ENCODE results near the gene DLX2.

DNA sequence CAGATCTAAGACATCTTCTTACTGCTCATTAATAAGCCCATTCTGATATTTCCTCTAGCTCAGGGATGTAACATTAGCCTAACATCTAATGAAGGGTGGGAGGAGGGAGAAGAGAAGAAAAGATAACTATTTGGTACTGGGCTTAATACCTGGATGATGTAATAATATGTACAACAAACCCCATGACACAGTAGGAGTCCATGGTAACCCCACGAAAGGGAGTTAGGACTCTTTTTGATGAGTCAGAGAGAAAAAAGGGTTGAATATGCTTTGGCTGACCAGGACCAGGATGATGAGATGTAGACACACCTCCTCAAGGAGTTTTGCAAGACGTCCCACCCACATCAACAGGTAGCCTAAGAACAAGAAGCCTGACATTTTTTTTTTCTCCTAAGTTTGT is 34.4 kb upstream of the DLX2 start:
- TF ChIP-seq, protein P1, sequence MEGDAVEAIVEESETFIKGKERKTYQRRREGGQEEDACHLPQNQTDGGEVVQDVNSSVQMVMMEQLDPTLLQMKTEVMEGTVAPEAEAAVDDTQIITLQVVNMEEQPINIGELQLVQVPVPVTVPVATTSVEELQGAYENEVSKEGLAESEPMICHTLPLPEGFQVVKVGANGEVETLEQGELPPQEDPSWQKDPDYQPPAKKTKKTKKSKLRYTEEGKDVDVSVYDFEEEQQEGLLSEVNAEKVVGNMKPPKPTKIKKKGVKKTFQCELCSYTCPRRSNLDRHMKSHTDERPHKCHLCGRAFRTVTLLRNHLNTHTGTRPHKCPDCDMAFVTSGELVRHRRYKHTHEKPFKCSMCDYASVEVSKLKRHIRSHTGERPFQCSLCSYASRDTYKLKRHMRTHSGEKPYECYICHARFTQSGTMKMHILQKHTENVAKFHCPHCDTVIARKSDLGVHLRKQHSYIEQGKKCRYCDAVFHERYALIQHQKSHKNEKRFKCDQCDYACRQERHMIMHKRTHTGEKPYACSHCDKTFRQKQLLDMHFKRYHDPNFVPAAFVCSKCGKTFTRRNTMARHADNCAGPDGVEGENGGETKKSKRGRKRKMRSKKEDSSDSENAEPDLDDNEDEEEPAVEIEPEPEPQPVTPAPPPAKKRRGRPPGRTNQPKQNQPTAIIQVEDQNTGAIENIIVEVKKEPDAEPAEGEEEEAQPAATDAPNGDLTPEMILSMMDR (IDR thresholded peaks at IDR 0.05), result no peak
- TF ChIP-seq POLR2A (IDR thresholded peaks at IDR 0.05), result no peak
- no peak for TF ChIP-seq POLR2AphosphoS5 (IDR thresholded peaks at IDR 0.05)
